GM23248 (cell line): ENCODE results near the gene ANKRD12.

Experiments used
- EZH2 ChIP-seq: fragments of 200-600 bp; sonication (generic); IDR thresholded peaks from 2 replicates; pipeline ENCODE4 v1.6.1; 2018; ENCODE audit warnings: antibody characterized with exemption, mild to moderate bottlenecking; ENCODE audit not compliant: insufficient read depth, poor library complexity, severe bottlenecking
- EZH2phosphoT487 ChIP-seq: fragments of 200-600 bp; sonication (generic); IDR thresholded peaks from 2 replicates; pipeline ENCODE4 v1.6.1; 2018; ENCODE audit warnings: antibody characterized with exemption, moderate library complexity, mild to moderate bottlenecking, low read depth; ENCODE audit not compliant: insufficient read depth

GRCh38 chr18:9329471-9329870, 192.9 kb downstream of the ANKRD12 start:
- TF ChIP-seq EZH2phosphoT487 (no peak), EZH2 (no peak)
